KOPT-K1 (cell line): ENCODE data around the gene FXYD2.
A peak's percentile ranks its signal among the peaks of the same experiment; 100 is the strongest.

Experiments used
- H3K27ac ChIP-seq: fragments of 200-600 bp; sonication (generic); 2 replicates; pipeline ENCODE4 v1.5.1; 2016; ENCODE audit warnings: antibody characterized with exemption, mild to moderate bottlenecking, low read depth, low read length; ENCODE audit not compliant: poor library complexity, severe bottlenecking
- H3K36me3 ChIP-seq: fragments of 200-600 bp; sonication (generic); 2 replicates; pipeline ENCODE4 v1.5.1; 2017; ENCODE audit warnings: antibody characterized with exemption, mild to moderate bottlenecking, low read length, moderate library complexity; ENCODE audit not compliant: insufficient read depth
- H3K9me3 ChIP-seq: fragments of 200-600 bp; sonication (generic); 2 replicates; pipeline ENCODE4 v1.5.1; 2017; ENCODE audit warnings: antibody characterized with exemption, low read length, mild to moderate bottlenecking; ENCODE audit not compliant: insufficient read depth, poor library complexity, severe bottlenecking

Gene FXYD2

GRCh38 chr11:117842131-117842941 is 17.8 kb upstream of the FXYD2 start:
- no peaks in the 10 kb centered on the region for H3K36me3 ChIP-seq
- no peaks in the 10 kb centered on the region for H3K9me3 ChIP-seq
- H3K27ac ChIP-seq, result no peak overlapping the region

GRCh38 chr11:117841551-117842031 is 17.0 kb upstream of the FXYD2 start:
- no peaks in the 10 kb centered on the region for H3K36me3 ChIP-seq
- H3K27ac ChIP-seq, result no peak overlapping the region
- H3K9me3 ChIP-seq, result no peaks in the 10 kb centered on the region

- Histone ChIP-seq H3K27ac (no peak overlapping the region), H3K9me3 (no peaks in the 10 kb centered on the region), H3K36me3 (no peaks in the 10 kb centered on the region)
These were observed 16.5 kb upstream of the FXYD2 start for GRCh38 chr11:117840881-117841550.

- no peaks in the 10 kb centered on the region for H3K36me3 ChIP-seq
- H3K9me3 ChIP-seq, result no peaks in the 10 kb centered on the region
- H3K27ac ChIP-seq, result peak overlapping the region; percentile 23
These were observed 15.6 kb upstream of the FXYD2 start for GRCh38 chr11:117839936-117840813.

- Histone ChIP-seq H3K27ac (peak overlapping the region; percentile 22), H3K36me3 (no peaks in the 10 kb centered on the region), H3K9me3 (no peaks in the 10 kb centered on the region)
These were observed 14.9 kb upstream of the FXYD2 start for GRCh38 chr11:117839380-117839881.

- Histone ChIP-seq H3K27ac (peak overlapping the region; percentile 24), H3K36me3 (no peaks in the 10 kb centered on the region), H3K9me3 (no peaks in the 10 kb centered on the region)
These were observed 14.4 kb upstream of the FXYD2 start for GRCh38 chr11:117838901-117839300.

GRCh38 chr11:117837791-117838190 is 13.2 kb upstream of the FXYD2 start:
- no peaks in the 10 kb centered on the region for H3K36me3 ChIP-seq
- H3K9me3 ChIP-seq, result no peaks in the 10 kb centered on the region
- peak overlapping the region; percentile 24 for H3K27ac ChIP-seq

- no peaks in the 10 kb centered on the region for H3K9me3 ChIP-seq
- H3K36me3 ChIP-seq, result no peaks in the 10 kb centered on the region
- H3K27ac ChIP-seq, result peak overlapping the region; percentile 24
These were observed 12.7 kb upstream of the FXYD2 start for GRCh38 chr11:117837070-117837776.

- no peaks in the 10 kb centered on the region for H3K36me3 ChIP-seq
- H3K9me3 ChIP-seq, result no peaks in the 10 kb centered on the region
- no peak overlapping the region for H3K27ac ChIP-seq
These were observed 11.8 kb upstream of the FXYD2 start for GRCh38 chr11:117836077-117836960.

- no peak overlapping the region for H3K27ac ChIP-seq
- H3K9me3 ChIP-seq, result no peaks in the 10 kb centered on the region
- no peaks in the 10 kb centered on the region for H3K36me3 ChIP-seq
These were observed 11.0 kb upstream of the FXYD2 start for GRCh38 chr11:117835576-117835975.

- Histone ChIP-seq H3K27ac (no peak overlapping the region), H3K36me3 (no peaks in the 10 kb centered on the region), H3K9me3 (no peaks in the 10 kb centered on the region)
These were observed 10.4 kb upstream of the FXYD2 start for GRCh38 chr11:117834838-117835443.

- Histone ChIP-seq H3K36me3 (no peaks in the 10 kb centered on the region), H3K9me3 (no peaks in the 10 kb centered on the region), H3K27ac (peak overlapping the region; percentile 99)
These were observed 9.7 kb upstream of the FXYD2 start for GRCh38 chr11:117834068-117834810.

GRCh38 chr11:117833401-117833891 is 8.9 kb upstream of the FXYD2 start:
- no peaks in the 10 kb centered on the region for H3K9me3 ChIP-seq
- no peaks in the 10 kb centered on the region for H3K36me3 ChIP-seq
- H3K27ac ChIP-seq, result peak overlapping the region; percentile 99
